HepG2 (cell line): ENCODE measurements around the gene FUT4.

ENCODE experiments used
- CBFB ChIP-seq: sonication (generic); formaldehyde crosslinking; IDR thresholded peaks from 2 replicates; pipeline ENCODE4 v1.4.0; 2020; ENCODE audit warnings: missing genetic modification reagents
- CTCF ChIP-seq: sonication (generic); formaldehyde crosslinking; IDR thresholded peaks from 2 replicates; pipeline ENCODE4 v1.5.0; 2020; ENCODE audit warnings: mild to moderate bottlenecking, missing genetic modification reagents, moderate library complexity
- FOSL1 ChIP-seq: sonication (generic); formaldehyde crosslinking; IDR thresholded peaks from 2 replicates; pipeline ENCODE4 v1.9.0; 2021; ENCODE audit warnings: missing genetic modification reagents, borderline replicate concordance
- MTA3 ChIP-seq: sonication (generic); formaldehyde crosslinking; IDR thresholded peaks from 2 replicates; pipeline ENCODE4 v1.4.0; 2020; ENCODE audit warnings: missing genetic modification reagents
- NFAT5 ChIP-seq: sonication (generic); formaldehyde crosslinking; IDR thresholded peaks from 2 replicates; pipeline ENCODE4 v1.4.0; 2020; ENCODE audit warnings: missing genetic modification reagents
- POLR2A ChIP-seq, 2 experiments: IDR thresholded peaks; 2 replicates each; pipeline ENCODE4 v1.6.1; 2011; ENCODE audit warnings: low read depth in 2 of 2, low read length in 2 of 2, mild to moderate bottlenecking in 1 of 2, moderate library complexity in 1 of 2; ENCODE audit not compliant: insufficient read depth in 1 of 2
- POLR2AphosphoS5 ChIP-seq: IDR thresholded peaks from 2 replicates; pipeline ENCODE4 v1.6.1; 2012; ENCODE audit warnings: low read depth, low read length
- RAD51 ChIP-seq: fragments of 450-650 bp; IDR thresholded peaks from 2 replicates; pipeline ENCODE4 v1.6.1; 2016; ENCODE audit warnings: borderline replicate concordance
- ZBTB42 ChIP-seq: sonication (generic); formaldehyde crosslinking; IDR thresholded peaks from 2 replicates; pipeline ENCODE4 v1.5.0; 2020; ENCODE audit warnings: mild to moderate bottlenecking, missing genetic modification reagents
- ZNF260 ChIP-seq: sonication (generic); formaldehyde crosslinking; IDR thresholded peaks from 2 replicates; pipeline ENCODE4 v1.4.0; 2020; ENCODE audit warnings: missing genetic modification reagents, low read depth, mild to moderate bottlenecking, borderline replicate concordance
- ZNF354B ChIP-seq: sonication (generic); formaldehyde crosslinking; IDR thresholded peaks from 2 replicates; pipeline ENCODE4 v1.8.0; 2022; ENCODE audit warnings: mild to moderate bottlenecking, missing genetic modification reagents
- ZZZ3 ChIP-seq: sonication (generic); formaldehyde crosslinking; IDR thresholded peaks from 2 replicates; pipeline ENCODE4 v1.4.0; 2020; ENCODE audit warnings: missing genetic modification reagents, mild to moderate bottlenecking, borderline replicate concordance

GRCh38 chr11:94563848-94564467, 20.2 kb downstream of the FUT4 start:
- TF ChIP-seq ZNF354B (CRISPR knock-in tag) (no peak), RAD51 (no peak), CTCF (CRISPR knock-in tag) (no peak), ZBTB42 (CRISPR knock-in tag) (no peak), POLR2AphosphoS5 (no peak), POLR2A (IDR thresholded peaks at IDR 0.05; ENCODE audit: insufficient read depth in 1 of 2, low read depth in 2 of 2, low read length in 2 of 2) (no peak), FOSL1 (CRISPR knock-in tag) (no peak), MTA3 (no peak), NFAT5 (CRISPR knock-in tag) (no peak), CBFB (no peak), ZZZ3 (no peak), ZNF260 (CRISPR knock-in tag) (no peak)
